GM23248 (cell line): Measurements from ENCODE around the gene HOXA11.

Experiments used
- EZH2 ChIP-seq: fragments of 200-600 bp; sonication (generic); IDR thresholded peaks from 2 replicates; pipeline ENCODE4 v1.6.1; 2018; ENCODE audit warnings: antibody characterized with exemption, mild to moderate bottlenecking; ENCODE audit not compliant: insufficient read depth, poor library complexity, severe bottlenecking
- EZH2phosphoT487 ChIP-seq: fragments of 200-600 bp; sonication (generic); IDR thresholded peaks from 2 replicates; pipeline ENCODE4 v1.6.1; 2018; ENCODE audit warnings: antibody characterized with exemption, moderate library complexity, mild to moderate bottlenecking, low read depth; ENCODE audit not compliant: insufficient read depth

DNA sequence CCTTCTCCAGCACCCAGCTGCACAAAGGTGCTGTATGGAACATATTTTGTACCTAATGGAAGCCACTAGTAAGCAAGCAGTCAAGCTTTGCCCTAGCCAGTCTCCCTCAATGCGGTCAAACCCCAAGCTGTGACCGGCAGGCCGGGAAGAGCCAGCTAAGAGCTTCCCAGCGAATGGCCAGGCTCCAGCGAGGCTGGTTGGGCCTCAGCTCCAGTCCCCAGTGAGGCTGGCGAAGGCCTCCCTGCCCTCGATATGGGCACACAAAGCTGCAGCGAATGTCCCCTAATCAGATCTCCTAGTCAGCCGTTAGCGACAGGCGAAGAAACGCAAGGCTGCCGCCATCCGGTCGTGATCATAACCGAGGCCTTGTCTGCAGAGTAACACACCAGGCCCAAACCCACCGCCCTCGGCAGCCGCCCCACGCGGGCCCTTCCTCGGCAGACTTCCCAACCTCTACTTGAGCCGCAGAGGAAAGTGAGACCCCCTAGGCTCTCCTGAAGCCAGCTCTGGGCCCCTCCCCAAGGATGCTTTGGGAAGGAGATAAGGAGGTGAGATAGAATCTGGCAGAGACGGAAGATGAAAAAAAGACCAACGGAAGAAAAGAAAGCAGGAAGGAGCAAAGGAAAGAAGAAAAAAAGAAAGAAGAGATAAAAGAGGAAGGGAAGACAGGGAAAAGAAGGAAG, 16.6 kb downstream of the HOXA11 start:
- TF ChIP-seq EZH2: no peak
- no peak for TF ChIP-seq EZH2phosphoT487
